Measurements from ENCODE around the gene UQCRFS1.

- TF ChIP-seq CTCF (IDR thresholded peaks at IDR 0.05; ENCODE audit: insufficient read depth, low read length) = no peak
- TF ChIP-seq POLR2AphosphoS5 (IDR thresholded peaks at IDR 0.05; ENCODE audit: low read depth) = no peak
- TF ChIP-seq GABPA (IDR thresholded peaks at IDR 0.05; ENCODE audit: low read depth) = no peak
- no peak for TF ChIP-seq REST (IDR thresholded peaks at IDR 0.05; ENCODE audit: insufficient replicate concordance, low read depth)
- no peak for TF ChIP-seq SPI1 (IDR thresholded peaks at IDR 0.05; ENCODE audit: borderline replicate concordance, low read depth)
These were observed 34.9 kb upstream of the UQCRFS1 start for GRCh38 chr19:29247872-29248271.

Measured in HL-60 (cell line).